ENCODE data around the gene GRK1.

DNA sequence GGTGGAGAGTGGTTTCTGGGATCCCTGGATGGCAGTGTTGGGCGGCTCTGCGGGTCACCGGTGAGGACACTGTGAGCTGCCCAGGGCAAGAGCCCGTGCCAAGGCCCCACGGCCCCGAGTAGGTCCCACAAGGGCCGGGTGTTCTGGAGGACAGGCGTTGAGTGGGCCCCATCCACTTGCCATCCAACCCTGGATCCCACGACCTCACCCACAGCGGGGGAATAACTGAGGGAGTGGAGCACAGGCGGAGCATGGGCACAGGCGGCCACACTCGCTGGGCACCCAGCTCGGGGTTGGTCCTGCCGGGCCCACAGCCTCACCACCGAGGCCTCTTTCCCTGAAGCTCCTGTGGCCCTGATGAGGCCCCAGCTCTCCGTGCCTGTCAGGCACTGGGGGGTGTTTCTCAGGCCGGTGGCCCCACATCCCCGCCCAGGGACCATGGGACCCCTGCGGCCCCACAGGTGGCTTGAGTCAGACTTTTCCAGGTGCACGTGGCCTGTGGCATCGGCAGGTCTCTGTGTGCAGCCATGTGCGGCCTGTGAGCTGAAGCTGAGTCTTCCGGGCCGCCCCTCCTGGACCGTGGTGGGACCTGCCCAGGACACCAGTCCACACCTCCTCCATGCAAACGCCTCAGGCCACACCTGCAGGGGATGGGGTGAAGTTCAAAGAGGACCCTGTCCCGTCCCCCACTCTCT is 108.6 kb downstream of the GRK1 start:
- no peak for TF ChIP-seq POLR2A (IDR thresholded peaks at IDR 0.05)
- TF ChIP-seq, protein P1, sequence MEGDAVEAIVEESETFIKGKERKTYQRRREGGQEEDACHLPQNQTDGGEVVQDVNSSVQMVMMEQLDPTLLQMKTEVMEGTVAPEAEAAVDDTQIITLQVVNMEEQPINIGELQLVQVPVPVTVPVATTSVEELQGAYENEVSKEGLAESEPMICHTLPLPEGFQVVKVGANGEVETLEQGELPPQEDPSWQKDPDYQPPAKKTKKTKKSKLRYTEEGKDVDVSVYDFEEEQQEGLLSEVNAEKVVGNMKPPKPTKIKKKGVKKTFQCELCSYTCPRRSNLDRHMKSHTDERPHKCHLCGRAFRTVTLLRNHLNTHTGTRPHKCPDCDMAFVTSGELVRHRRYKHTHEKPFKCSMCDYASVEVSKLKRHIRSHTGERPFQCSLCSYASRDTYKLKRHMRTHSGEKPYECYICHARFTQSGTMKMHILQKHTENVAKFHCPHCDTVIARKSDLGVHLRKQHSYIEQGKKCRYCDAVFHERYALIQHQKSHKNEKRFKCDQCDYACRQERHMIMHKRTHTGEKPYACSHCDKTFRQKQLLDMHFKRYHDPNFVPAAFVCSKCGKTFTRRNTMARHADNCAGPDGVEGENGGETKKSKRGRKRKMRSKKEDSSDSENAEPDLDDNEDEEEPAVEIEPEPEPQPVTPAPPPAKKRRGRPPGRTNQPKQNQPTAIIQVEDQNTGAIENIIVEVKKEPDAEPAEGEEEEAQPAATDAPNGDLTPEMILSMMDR (IDR thresholded peaks at IDR 0.05) = no peak

All from breast epithelium (tissue), 3 donors.